GM19372 (cell line): ENCODE results near the gene E2F6.

ENCODE experiments used
- ATAC-seq: cut with Tn5 transposase; IDR thresholded peaks from one replicate; pipeline ENCODE4 v1.9.1; 2021; ENCODE audit warnings: mild to moderate bottlenecking, low read depth, moderate library complexity; ENCODE audit not compliant: unreplicated experiment

Gene E2F6

GRCh38 chr2:11494310-11494709, 28.3 kb upstream of the E2F6 start:
- no peak for ATAC-seq

- ATAC-seq = no peak
Measured at GRCh38 chr2:11493282-11493681, 27.3 kb upstream of the E2F6 start.

GRCh38 chr2:11492720-11493119, 26.8 kb upstream of the E2F6 start:
- no peak for ATAC-seq

- ATAC-seq = no peak
Measured at GRCh38 chr2:11492244-11492643, 26.3 kb upstream of the E2F6 start.

- ATAC-seq = no peak
Measured at GRCh38 chr2:11491348-11491933, 25.5 kb upstream of the E2F6 start.

- ATAC-seq = no peak
Measured at GRCh38 chr2:11490194-11490593, 24.2 kb upstream of the E2F6 start.

GRCh38 chr2:11488809-11489208, 22.8 kb upstream of the E2F6 start:
- ATAC-seq = no peak

- ATAC-seq = no peak
Measured at GRCh38 chr2:11483806-11484617, 18.1 kb upstream of the E2F6 start.

GRCh38 chr2:11482473-11483035, 16.6 kb upstream of the E2F6 start:
- ATAC-seq = no peak

GRCh38 chr2:11481789-11482472, 16.0 kb upstream of the E2F6 start:
- no peak for ATAC-seq

- ATAC-seq = no peak
Measured at GRCh38 chr2:11481426-11481788, 15.4 kb upstream of the E2F6 start.

GRCh38 chr2:11480859-11481258, 14.9 kb upstream of the E2F6 start:
- no peak for ATAC-seq

- ATAC-seq = no peak
Measured at GRCh38 chr2:11480406-11480805, 14.4 kb upstream of the E2F6 start.

- ATAC-seq = no peak
Measured at GRCh38 chr2:11478899-11479605, 13.1 kb upstream of the E2F6 start.

- peak; percentile 75 for ATAC-seq
Measured at GRCh38 chr2:11477994-11478393, 12.0 kb upstream of the E2F6 start.

GRCh38 chr2:11473659-11474433, 7.9 kb upstream of the E2F6 start:
- no peak for ATAC-seq

GRCh38 chr2:11467749-11468148, 1.8 kb upstream of the E2F6 start:
- no peak for ATAC-seq

- ATAC-seq = no peak
Measured at GRCh38 chr2:11467129-11467649, 1.2 kb upstream of the E2F6 start.

GRCh38 chr2:11466307-11467128, 557 bp upstream of the E2F6 start:
- ATAC-seq = peak; percentile 9
